A549 (cell line): Measurements from ENCODE around the gene DVL2. TPM values are rescaled to one million over a fixed set of nuclear protein-coding genes. Genes with fewer than 3 reads are reported as not detected.

Experiments used
- ATAC-seq, 2 experiments: fragments of 200-7000 bp in 1 of 2; fragments of >200 bp in 1 of 2; cut with Nextera tagmentation in 1 of 2; cut with Tn5 transposase in 1 of 2; 3 replicates each; pipeline versions ENCODE4 v1.8.0 to v1.9.1; 2018 to 2020; ENCODE audit warnings: mild to moderate bottlenecking in 1 of 2, moderate library complexity in 1 of 2
- CTCF ChIA-PET: fragments of 300-600 bp; sonication (Branson Sonifier 250); formaldehyde crosslinking; extraction: SDS; loops from one replicate; lab custom pipeline; 2021; ENCODE audit warnings: antibody characterized with exemption, inconsistent platforms; lab: Yijun Ruan, JAX
- POLR2A ChIA-PET: fragments of 350-600 bp; formaldehyde crosslinking; extraction: SDS; loops from one replicate; lab custom pipeline; 2021; ENCODE audit warnings: antibody characterized with exemption, inconsistent platforms; lab: Yijun Ruan, JAX
- DNase-seq, 2 experiments: peaks; one replicate each; pipeline versions ENCODE4 v3.0.0 to v3.0.0-alpha.2; 2011 to 2016; ENCODE audit warnings: low read depth in 1 of 2, low spot score in 1 of 2
- FAIRE-seq: peaks from 2 replicates; lab custom pipeline; 2011; peaks lifted over from hg19 to GRCh38; lab: Jason Lieb, UNC
- H3K27ac ChIP-seq, 2 experiments: fragments of >200 bp; sonication (Bioruptor Twin); formaldehyde crosslinking; 3 replicates each; pipeline ENCODE4 v1.5.1; 2016 to 2017
- H3K4me1 ChIP-seq: fragments of >200 bp; sonication (Bioruptor Twin); formaldehyde crosslinking; 3 replicates; pipeline ENCODE4 v1.6.1; 2016
- H3K4me2 ChIP-seq: fragments of >200 bp; sonication (Bioruptor Twin); formaldehyde crosslinking; 3 replicates; pipeline ENCODE4 v1.6.1; 2016
- H3K4me3 ChIP-seq: fragments of >200 bp; sonication (Bioruptor Twin); formaldehyde crosslinking; 3 replicates; pipeline ENCODE4 v1.5.1; 2016
- H3K9me3 ChIP-seq: fragments of >200 bp; sonication (Bioruptor Twin); formaldehyde crosslinking; 3 replicates; pipeline ENCODE4 v1.6.1; 2016
- CBX2 ChIP-seq: fragments of 200-600 bp; sonication (generic); IDR thresholded peaks from 2 replicates; pipeline ENCODE4 v1.6.1; 2016; ENCODE audit warnings: low read depth, mild to moderate bottlenecking, borderline replicate concordance
- CEBPB ChIP-seq, 2 experiments: fragments of >200 bp in 1 of 2; sonication (Bioruptor Twin) in 1 of 2; formaldehyde crosslinking in 1 of 2; IDR thresholded peaks; 2 replicates each; pipeline ENCODE4 v1.6.1; 2012 to 2016
- EHMT2 ChIP-seq: fragments of 200-600 bp; sonication (generic); IDR thresholded peaks from 2 replicates; pipeline ENCODE4 v1.6.1; 2016; ENCODE audit warnings: antibody characterized with exemption, low read depth, mild to moderate bottlenecking, moderate library complexity
- EP300 ChIP-seq, 2 experiments: fragments of >200 bp; sonication (Bioruptor Twin); formaldehyde crosslinking; IDR thresholded peaks; 2 replicates in 1 of 2; 3 replicates in 1 of 2; pipeline ENCODE4 v1.6.1; 2016 to 2017
- ESRRA ChIP-seq: fragments of 150-350 bp; IDR thresholded peaks from 2 replicates; pipeline ENCODE4 v1.6.1; 2014; ENCODE audit warnings: mild to moderate bottlenecking, low read length, borderline replicate concordance
- HEYL ChIP-seq: fragments of 250-450 bp; sonication (Bioruptor Pico); IDR thresholded peaks from 2 replicates; pipeline ENCODE4 v1.8.0; 2021; ENCODE audit warnings: mild to moderate bottlenecking, moderate library complexity
- HOXA7 ChIP-seq: fragments of 250-450 bp; sonication (Bioruptor Pico); IDR thresholded peaks from 2 replicates; pipeline ENCODE4 v1.5.0; 2020; ENCODE audit warnings: mild to moderate bottlenecking, moderate library complexity
- HOXB13 ChIP-seq: fragments of 250-450 bp; sonication (Bioruptor Pico); IDR thresholded peaks from 2 replicates; pipeline ENCODE4 v1.5.0; 2020; ENCODE audit warnings: low read depth, mild to moderate bottlenecking, moderate library complexity
- KDM1A ChIP-seq: fragments of 200-600 bp; sonication (generic); IDR thresholded peaks from 2 replicates; pipeline ENCODE4 v1.6.1; 2016; ENCODE audit warnings: low read depth, mild to moderate bottlenecking
- MAFK ChIP-seq: fragments of 450-650 bp; IDR thresholded peaks from 2 replicates; pipeline ENCODE4 v1.6.1; 2014; ENCODE audit not compliant: partially characterized antibody
- MYC ChIP-seq: IDR thresholded peaks from 2 replicates; pipeline ENCODE4 v1.6.1; 2012; ENCODE audit warnings: mild to moderate bottlenecking, inconsistent platforms, low read length, improper control_type of control experiment, borderline replicate concordance
- PHF8 ChIP-seq: fragments of 200-600 bp; sonication (generic); IDR thresholded peaks from 2 replicates; pipeline ENCODE4 v1.6.1; 2016; ENCODE audit warnings: low read depth, mild to moderate bottlenecking, antibody characterized with exemption, moderate library complexity, borderline replicate concordance
- POLR2AphosphoS2 ChIP-seq: conservative IDR thresholded peaks from 2 replicates; pipeline ENCODE4 v1.6.1; 2012; ENCODE audit warnings: low read length, improper control_type of control experiment, inconsistent platforms
- RNF2 ChIP-seq: fragments of 200-600 bp; sonication (generic); IDR thresholded peaks from 2 replicates; pipeline ENCODE4 v1.6.1; 2016; ENCODE audit warnings: low read depth, mild to moderate bottlenecking, antibody characterized with exemption, moderate library complexity, borderline replicate concordance
- TP53 ChIP-seq: fragments of 250-450 bp; sonication (Bioruptor Pico); IDR thresholded peaks from 2 replicates; pipeline ENCODE4 v1.5.0; 2021; ENCODE audit warnings: mild to moderate bottlenecking, moderate library complexity
- ZFP36 ChIP-seq: fragments of 450-650 bp; IDR thresholded peaks from 2 replicates; pipeline ENCODE4 v1.6.1; 2014; ENCODE audit warnings: borderline replicate concordance; ENCODE audit not compliant: partially characterized antibody
- WGBS: methylation state at CpG from one replicate; pipeline ENCODE4 v1.1.6; 2017; ENCODE audit errors: missing lambda C conversion rate; 5-methylcytosine and 5-hydroxymethylcytosine counted together
- polyA plus RNA-seq, 4 experiments: library from polyadenylated mRNA; depleted of rRNA in 3 of 4; stranded (reverse); fragments of >200 nt; fragmentation: RNase III in 1 of 4; extraction: RNeasy Plus Mini Kit Qiagen cat#74134 plus additional on column Dnase treatment in 1 of 4; gene quantifications; 2 replicates in 3 of 4; 3 replicates in 1 of 4; pipeline ENCODE4 v1.2.3, GENCODE V29; 2011 to 2017
- TF ChIP-seq, protein P1 (sequence below): fragments of 200-600 bp; sonication (generic); IDR thresholded peaks from 2 replicates; pipeline ENCODE4 v1.6.1; 2016; ENCODE audit warnings: antibody characterized with exemption, mild to moderate bottlenecking, moderate library complexity
- TF ChIP-seq, protein P2 (sequence below): fragments of >200 bp; sonication (Bioruptor Twin); formaldehyde crosslinking; IDR thresholded peaks from 3 replicates; pipeline ENCODE4 v1.5.1; 2016

DVL2 gene
- polyA plus RNA-seq, 2 of the 4 experiments (the other 2 are of a cell fraction): 5.7 to 40.4 TPM

DNA sequence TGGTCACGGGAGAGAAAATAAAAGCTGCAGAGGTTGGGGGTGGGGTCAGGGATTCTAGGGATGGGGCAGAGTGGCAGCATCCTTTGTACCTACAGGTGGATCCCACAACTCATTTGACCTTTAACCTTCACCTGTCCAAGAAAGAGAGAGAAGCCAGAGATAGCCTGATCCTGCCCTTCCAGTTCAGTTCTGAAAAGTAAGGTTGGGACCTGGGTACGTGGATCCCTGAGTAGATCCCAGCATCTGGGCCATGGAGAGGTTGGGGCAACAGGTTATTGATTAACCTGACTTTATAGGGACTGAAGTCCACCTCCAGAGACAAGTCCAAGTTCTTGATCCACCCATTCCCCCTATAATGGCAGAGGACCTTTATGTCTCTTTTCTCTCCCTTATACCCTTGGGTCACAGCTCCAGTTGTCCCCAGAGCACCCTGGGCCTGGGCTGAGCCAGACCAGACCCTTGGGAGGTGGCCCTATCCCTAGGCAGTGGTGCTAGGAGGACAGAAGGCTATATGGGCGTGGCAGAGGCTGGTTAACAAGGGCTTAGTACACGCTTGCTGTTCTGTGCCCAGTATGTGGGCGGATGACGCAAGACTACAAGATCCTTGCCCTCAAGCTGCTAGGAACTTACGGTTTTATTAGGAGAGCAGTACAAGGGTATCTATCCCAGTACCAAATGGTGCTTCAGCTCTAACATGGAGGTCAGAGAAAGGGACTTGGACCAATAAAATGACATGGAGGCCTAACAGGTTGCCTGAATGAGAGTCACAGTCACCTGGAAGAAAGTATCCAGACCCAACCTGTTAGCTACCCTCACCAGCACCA is 24.6 kb upstream of the DVL2 start:
- H3K4me2 ChIP-seq: peak overlapping the region; percentile 69
- peak overlapping the region; percentile 69 for H3K27ac ChIP-seq
- no peak overlapping the region for H3K4me3 ChIP-seq
- no peak for FAIRE-seq
- CTCF ChIA-PET: interaction anchor here (0.5 to 5.6 kb wide), 10 partner anchors 9 to 110 kb away, joined by 3 to 42 read pairs (median 4); partner anchors contain the start of gene SLC2A4
- peaks cover 33% of the 10 kb centered on the region for H3K4me1 ChIP-seq
- TF ChIP-seq CEBPB (IDR thresholded peaks at IDR 0.05) (peak; percentile 62 to 72; a peak in 3 of 4 replicates), RNF2 (no peak), EP300 (IDR thresholded peaks at IDR 0.05) (no peak), ESRRA (no peak)
- peak in 1 of 2 experiments; percentile 15; a peak in 3 of 6 replicates for ATAC-seq
- POLR2A ChIA-PET: no interaction called here
- WGBS: 66% methylated on average over 7 of the region's 7 CpGs
- H3K9me3 ChIP-seq: no peaks in the 10 kb centered on the region
- DNase-seq: peak in 1 of 2 experiments; percentile 64

DNA sequence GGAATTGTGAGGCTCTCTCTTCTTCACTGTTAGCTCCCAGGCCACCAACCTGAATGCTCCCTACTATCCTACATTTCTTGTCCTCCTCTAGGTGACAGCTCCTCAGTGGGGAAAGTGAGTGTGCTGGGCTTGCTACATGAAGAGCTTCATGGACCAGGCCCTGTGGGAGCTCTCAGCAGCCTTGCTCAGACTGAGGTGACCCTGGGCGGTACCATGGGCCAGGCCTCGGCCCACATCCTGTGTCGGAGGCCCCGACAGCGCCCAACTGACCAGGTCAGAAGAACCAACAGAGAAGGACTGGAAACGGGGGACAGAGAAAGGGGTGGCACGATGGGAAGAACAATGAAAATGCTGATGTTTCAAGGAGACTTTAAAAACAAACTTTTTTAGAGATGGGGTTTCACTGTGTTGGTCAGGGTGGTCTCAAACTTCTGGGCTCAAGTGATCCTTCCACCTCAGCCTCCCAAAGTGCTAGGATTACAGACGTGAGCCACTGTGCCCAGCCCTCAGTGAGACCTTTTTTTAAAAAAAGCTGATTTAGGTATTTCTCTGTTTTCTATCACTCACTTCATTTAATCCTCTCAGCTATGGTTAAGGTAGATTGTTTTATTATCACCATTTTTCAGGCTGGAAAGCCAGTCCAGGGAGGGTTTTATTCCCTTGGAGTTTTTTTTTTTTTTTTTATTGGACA is 22.6 kb upstream of the DVL2 start:
- H3K4me2 ChIP-seq: no peak overlapping the region
- H3K27ac ChIP-seq: no peak overlapping the region
- 91% methylated on average over 8 of the region's 8 CpGs for WGBS
- ATAC-seq (no peak), DNase-seq (no peak), FAIRE-seq (no peak)
- no peaks in the 10 kb centered on the region for H3K9me3 ChIP-seq
- no peak for TF ChIP-seq ESRRA
- no peak for TF ChIP-seq CBX2
- no peak for TF ChIP-seq EP300 (IDR thresholded peaks at IDR 0.05)
- TF ChIP-seq MAFK: peak; percentile 48
- CTCF ChIA-PET: interaction anchor here (0.6 to 5.6 kb wide), 9 partner anchors 8 to 567 kb away, joined by 3 to 42 read pairs (median 5); partner anchors contain the start of gene SLC2A4
- POLR2A ChIA-PET: interaction anchor here (0.6 to 1.1 kb wide), 3 partner anchors 16 to 55 kb away, joined by 3 read pairs; no protein-coding TSS in a partner anchor
- no peak overlapping the region for H3K4me3 ChIP-seq
- peaks cover 30% of the 10 kb centered on the region for H3K4me1 ChIP-seq

DNA sequence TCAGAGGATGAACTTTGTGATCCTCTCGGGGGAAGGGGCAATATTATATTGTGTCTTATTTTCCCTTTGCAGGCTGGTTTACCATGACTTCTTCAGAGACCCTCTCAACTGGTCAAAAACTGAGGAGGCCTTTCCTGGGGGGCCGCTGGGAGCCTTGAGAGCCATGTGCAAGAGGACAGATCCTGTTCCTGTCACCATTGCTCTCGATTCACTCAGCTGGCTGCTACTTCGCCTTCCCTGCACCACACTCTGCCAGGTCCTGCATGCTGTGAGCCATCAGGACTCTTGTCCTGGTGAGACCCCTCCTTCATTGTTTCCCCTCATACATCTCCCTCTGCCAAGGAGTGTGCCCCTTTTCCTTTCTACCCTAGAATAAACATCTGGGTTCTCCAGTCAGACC is 20.2 kb upstream of the DVL2 start:
- no peak for FAIRE-seq
- Histone ChIP-seq H3K4me3 (no peak overlapping the region), H3K4me1 (peaks cover 31% of the 10 kb centered on the region), H3K27ac (no peak overlapping the region), H3K4me2 (no peak overlapping the region)
- no peak for DNase-seq
- ATAC-seq: no peak
- CTCF ChIA-PET: interaction anchor here (1.0 to 5.6 kb wide), 8 partner anchors 9 to 333 kb away, joined by 3 to 42 read pairs (median 6); partner anchors contain the start of gene SLC2A4
- no peak for TF ChIP-seq EHMT2
- TF ChIP-seq, protein P1, sequence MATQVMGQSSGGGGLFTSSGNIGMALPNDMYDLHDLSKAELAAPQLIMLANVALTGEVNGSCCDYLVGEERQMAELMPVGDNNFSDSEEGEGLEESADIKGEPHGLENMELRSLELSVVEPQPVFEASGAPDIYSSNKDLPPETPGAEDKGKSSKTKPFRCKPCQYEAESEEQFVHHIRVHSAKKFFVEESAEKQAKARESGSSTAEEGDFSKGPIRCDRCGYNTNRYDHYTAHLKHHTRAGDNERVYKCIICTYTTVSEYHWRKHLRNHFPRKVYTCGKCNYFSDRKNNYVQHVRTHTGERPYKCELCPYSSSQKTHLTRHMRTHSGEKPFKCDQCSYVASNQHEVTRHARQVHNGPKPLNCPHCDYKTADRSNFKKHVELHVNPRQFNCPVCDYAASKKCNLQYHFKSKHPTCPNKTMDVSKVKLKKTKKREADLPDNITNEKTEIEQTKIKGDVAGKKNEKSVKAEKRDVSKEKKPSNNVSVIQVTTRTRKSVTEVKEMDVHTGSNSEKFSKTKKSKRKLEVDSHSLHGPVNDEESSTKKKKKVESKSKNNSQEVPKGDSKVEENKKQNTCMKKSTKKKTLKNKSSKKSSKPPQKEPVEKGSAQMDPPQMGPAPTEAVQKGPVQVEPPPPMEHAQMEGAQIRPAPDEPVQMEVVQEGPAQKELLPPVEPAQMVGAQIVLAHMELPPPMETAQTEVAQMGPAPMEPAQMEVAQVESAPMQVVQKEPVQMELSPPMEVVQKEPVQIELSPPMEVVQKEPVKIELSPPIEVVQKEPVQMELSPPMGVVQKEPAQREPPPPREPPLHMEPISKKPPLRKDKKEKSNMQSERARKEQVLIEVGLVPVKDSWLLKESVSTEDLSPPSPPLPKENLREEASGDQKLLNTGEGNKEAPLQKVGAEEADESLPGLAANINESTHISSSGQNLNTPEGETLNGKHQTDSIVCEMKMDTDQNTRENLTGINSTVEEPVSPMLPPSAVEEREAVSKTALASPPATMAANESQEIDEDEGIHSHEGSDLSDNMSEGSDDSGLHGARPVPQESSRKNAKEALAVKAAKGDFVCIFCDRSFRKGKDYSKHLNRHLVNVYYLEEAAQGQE: no peak
- TF ChIP-seq KDM1A: no peak
- TF ChIP-seq HOXA7 (CRISPR knock-in tag): no peak
- no peak for TF ChIP-seq MYC
- TF ChIP-seq CEBPB (IDR thresholded peaks at IDR 0.05): no peak
- TF ChIP-seq, protein P2, sequence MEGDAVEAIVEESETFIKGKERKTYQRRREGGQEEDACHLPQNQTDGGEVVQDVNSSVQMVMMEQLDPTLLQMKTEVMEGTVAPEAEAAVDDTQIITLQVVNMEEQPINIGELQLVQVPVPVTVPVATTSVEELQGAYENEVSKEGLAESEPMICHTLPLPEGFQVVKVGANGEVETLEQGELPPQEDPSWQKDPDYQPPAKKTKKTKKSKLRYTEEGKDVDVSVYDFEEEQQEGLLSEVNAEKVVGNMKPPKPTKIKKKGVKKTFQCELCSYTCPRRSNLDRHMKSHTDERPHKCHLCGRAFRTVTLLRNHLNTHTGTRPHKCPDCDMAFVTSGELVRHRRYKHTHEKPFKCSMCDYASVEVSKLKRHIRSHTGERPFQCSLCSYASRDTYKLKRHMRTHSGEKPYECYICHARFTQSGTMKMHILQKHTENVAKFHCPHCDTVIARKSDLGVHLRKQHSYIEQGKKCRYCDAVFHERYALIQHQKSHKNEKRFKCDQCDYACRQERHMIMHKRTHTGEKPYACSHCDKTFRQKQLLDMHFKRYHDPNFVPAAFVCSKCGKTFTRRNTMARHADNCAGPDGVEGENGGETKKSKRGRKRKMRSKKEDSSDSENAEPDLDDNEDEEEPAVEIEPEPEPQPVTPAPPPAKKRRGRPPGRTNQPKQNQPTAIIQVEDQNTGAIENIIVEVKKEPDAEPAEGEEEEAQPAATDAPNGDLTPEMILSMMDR: no peak
- no peak for TF ChIP-seq ZFP36
- no peak for TF ChIP-seq TP53
- TF ChIP-seq POLR2AphosphoS2: no peak
- no peak for TF ChIP-seq PHF8
- no peak for TF ChIP-seq HOXB13
- no peak for TF ChIP-seq HEYL (CRISPR knock-in tag)
- TF ChIP-seq, all 56 proteins: peak for 0
- POLR2A ChIA-PET: no interaction called here
- 90% methylated on average over 4 of the region's 4 CpGs for WGBS
- no peaks in the 10 kb centered on the region for H3K9me3 ChIP-seq
